ENCODE data around the gene GPC5.
A peak's percentile ranks its signal among the peaks of the same experiment; 100 is the strongest.

Gene GPC5

DNA sequence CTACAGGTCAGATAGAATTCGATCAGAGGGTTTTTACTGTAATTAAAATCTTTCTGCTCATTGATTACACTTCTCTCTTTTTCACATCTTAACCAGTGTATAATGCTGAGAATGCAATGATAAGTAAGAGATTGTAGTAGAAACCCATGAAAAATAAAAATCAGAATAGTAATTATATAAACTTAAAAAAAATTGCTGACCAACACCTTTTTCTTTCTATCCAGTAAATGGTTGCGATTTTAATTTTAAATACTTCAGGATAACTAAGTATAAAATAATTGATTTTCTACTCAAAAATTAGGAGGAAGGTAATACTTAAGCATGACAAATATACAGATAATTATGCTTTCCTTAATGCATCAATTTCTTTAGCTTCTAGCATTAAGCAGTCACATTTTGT lies 917.6 kb downstream of the GPC5 start:
- Histone ChIP-seq H3K27me3 (ENCODE audit: insufficient read depth, insufficient read length) (no peaks in the 10 kb centered on the region), H3K4me3 (ENCODE audit: insufficient read length, low read depth) (no peak overlapping the region), H3K9ac (ENCODE audit: insufficient read length, low read depth) (no peak overlapping the region), H3K36me3 (ENCODE audit: insufficient read depth, insufficient read length, low read length) (no peaks in the 10 kb centered on the region), H3K9me3 (ENCODE audit: insufficient read depth, low read length) (no peaks in the 10 kb centered on the region), H3K4me1 (ENCODE audit: insufficient read depth, insufficient read length) (no peaks in the 10 kb centered on the region)
- no peak for DNase-seq (ENCODE audit: low read depth, low spot score)
- TF ChIP-seq ZNF274 (IDR thresholded peaks at IDR 0.05; ENCODE audit: low read depth, low read length) (no peak), YY1 (IDR thresholded peaks at IDR 0.05; ENCODE audit: insufficient read depth, insufficient read length) (no peak)

DNA sequence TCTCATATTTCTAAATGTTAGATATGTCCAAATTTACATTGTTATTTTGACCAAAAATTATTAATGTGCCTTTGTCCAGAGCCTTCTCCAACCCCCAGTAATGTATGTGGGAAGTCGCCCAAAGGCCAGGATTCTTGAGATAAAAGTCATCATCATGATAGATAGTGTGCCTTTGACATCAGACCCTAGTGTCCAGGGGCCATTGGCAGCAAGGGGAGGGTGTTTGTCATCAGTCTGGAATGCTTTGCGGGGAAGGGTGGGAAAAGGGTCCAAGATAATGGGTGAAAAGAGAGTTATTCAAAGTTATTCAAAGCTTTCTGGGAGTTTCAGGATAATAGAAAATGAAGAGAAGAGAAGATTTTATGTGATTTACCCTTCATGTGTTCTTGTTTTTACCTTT lies 918.6 kb downstream of the GPC5 start:
- TF ChIP-seq SUZ12 (IDR thresholded peaks at IDR 0.05; ENCODE audit: extremely low read depth, insufficient read depth, insufficient read length): no peak
- Histone ChIP-seq H3K4me1 (ENCODE audit: insufficient read depth, insufficient read length) (no peaks in the 10 kb centered on the region), H3K9me3 (ENCODE audit: insufficient read depth, low read length) (no peaks in the 10 kb centered on the region), H3K36me3 (ENCODE audit: insufficient read depth, insufficient read length, low read length) (no peaks in the 10 kb centered on the region), H3K27me3 (ENCODE audit: insufficient read depth, insufficient read length) (no peaks in the 10 kb centered on the region), H3K9ac (ENCODE audit: insufficient read length, low read depth) (no peak overlapping the region), H3K4me3 (ENCODE audit: insufficient read length, low read depth) (no peak overlapping the region)
- DNase-seq (ENCODE audit: low read depth, low spot score): no peak

DNA sequence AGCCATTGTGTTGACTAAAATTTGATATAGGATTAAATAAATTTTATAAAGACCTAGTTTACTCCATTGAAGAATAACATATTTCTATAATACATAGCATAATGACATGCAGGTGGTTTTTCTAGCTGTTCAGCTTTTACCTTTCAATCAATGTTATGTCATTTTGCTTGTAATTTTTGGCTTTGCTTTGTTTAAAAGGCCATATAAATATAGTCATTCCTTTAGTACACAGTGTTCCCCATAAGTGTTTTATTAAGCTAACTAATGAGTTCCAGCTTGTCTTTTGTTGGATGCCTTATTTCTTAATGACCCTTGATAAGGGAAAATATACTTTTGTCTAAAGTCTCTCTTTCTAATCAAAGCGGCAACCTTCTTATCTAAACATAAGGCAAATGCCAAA lies 921.9 kb downstream of the GPC5 start:
- no peaks in the 10 kb centered on the region for H3K9me3 ChIP-seq (ENCODE audit: insufficient read depth, low read length)
- no peaks in the 10 kb centered on the region for H3K4me1 ChIP-seq (ENCODE audit: insufficient read depth, insufficient read length)
- no peak for DNase-seq (ENCODE audit: low read depth, low spot score)
- no peak overlapping the region for H3K4me3 ChIP-seq (ENCODE audit: insufficient read length, low read depth)
- TF ChIP-seq YY1 (IDR thresholded peaks at IDR 0.05; ENCODE audit: insufficient read depth, insufficient read length) (no peak), ZNF274 (IDR thresholded peaks at IDR 0.05; ENCODE audit: low read depth, low read length) (no peak), SUZ12 (IDR thresholded peaks at IDR 0.05; ENCODE audit: extremely low read depth, insufficient read depth, insufficient read length) (no peak)
- H3K36me3 ChIP-seq (ENCODE audit: insufficient read depth, insufficient read length, low read length): no peaks in the 10 kb centered on the region
- H3K9ac ChIP-seq (ENCODE audit: insufficient read length, low read depth): no peak overlapping the region
- no peaks in the 10 kb centered on the region for H3K27me3 ChIP-seq (ENCODE audit: insufficient read depth, insufficient read length)

DNA sequence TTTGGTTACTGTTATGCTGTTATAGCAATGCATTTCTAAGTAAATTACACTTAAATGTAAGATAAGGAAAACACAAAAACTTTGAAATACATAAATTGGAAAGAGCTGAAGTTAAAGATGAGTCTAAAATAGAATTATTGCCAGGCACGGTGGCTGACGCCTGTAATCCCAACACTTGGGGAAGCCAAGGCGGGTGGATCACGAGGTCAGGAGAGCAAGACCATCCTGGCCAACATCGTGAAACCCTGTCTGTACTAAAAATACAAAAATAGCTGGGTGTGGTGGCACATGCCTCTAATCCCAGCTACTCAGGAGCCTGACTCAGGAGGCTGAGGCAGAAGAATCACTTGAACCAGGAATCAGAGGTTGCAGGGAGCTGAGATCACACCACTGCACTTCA lies 922.8 kb downstream of the GPC5 start:
- H3K4me1 ChIP-seq (ENCODE audit: insufficient read depth, insufficient read length): no peaks in the 10 kb centered on the region
- no peak for TF ChIP-seq YY1 (IDR thresholded peaks at IDR 0.05; ENCODE audit: insufficient read depth, insufficient read length)
- TF ChIP-seq SUZ12 (IDR thresholded peaks at IDR 0.05; ENCODE audit: extremely low read depth, insufficient read depth, insufficient read length): no peak
- TF ChIP-seq ZNF274 (IDR thresholded peaks at IDR 0.05; ENCODE audit: low read depth, low read length): no peak
- no peak for DNase-seq (ENCODE audit: low read depth, low spot score)
- H3K27me3 ChIP-seq (ENCODE audit: insufficient read depth, insufficient read length): no peaks in the 10 kb centered on the region
- no peaks in the 10 kb centered on the region for H3K9me3 ChIP-seq (ENCODE audit: insufficient read depth, low read length)
- no peak overlapping the region for H3K4me3 ChIP-seq (ENCODE audit: insufficient read length, low read depth)
- H3K36me3 ChIP-seq (ENCODE audit: insufficient read depth, insufficient read length, low read length): no peaks in the 10 kb centered on the region
- no peak overlapping the region for H3K9ac ChIP-seq (ENCODE audit: insufficient read length, low read depth)

DNA sequence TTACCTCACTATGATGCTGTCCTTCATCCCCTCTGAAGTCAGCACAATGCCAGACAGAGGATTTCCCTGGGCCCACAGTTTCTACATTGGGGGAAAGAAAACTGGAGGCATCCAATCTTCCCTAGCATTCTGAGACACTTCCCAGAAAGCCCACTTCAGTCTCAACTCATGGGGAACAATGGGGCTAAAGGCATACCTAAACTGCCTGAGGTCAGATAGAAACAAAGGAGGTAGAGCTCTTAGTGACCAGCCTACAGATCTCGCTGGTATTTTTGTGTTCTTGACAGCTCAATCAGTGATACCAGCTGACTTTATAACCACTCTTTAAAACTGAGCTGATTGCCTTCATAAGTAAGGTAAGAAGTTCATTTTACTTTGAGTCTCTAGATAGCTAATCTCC lies 947.2 kb downstream of the GPC5 start:
- H3K27me3 ChIP-seq (ENCODE audit: insufficient read depth, insufficient read length): no peaks in the 10 kb centered on the region
- DNase-seq (ENCODE audit: low read depth, low spot score): no peak
- H3K9ac ChIP-seq (ENCODE audit: insufficient read length, low read depth): no peak overlapping the region
- TF ChIP-seq SUZ12 (IDR thresholded peaks at IDR 0.05; ENCODE audit: extremely low read depth, insufficient read depth, insufficient read length) (no peak), YY1 (IDR thresholded peaks at IDR 0.05; ENCODE audit: insufficient read depth, insufficient read length) (no peak), ZNF274 (IDR thresholded peaks at IDR 0.05; ENCODE audit: low read depth, low read length) (no peak)
- no peak overlapping the region for H3K4me3 ChIP-seq (ENCODE audit: insufficient read length, low read depth)
- H3K9me3 ChIP-seq (ENCODE audit: insufficient read depth, low read length): no peaks in the 10 kb centered on the region
- no peaks in the 10 kb centered on the region for H3K36me3 ChIP-seq (ENCODE audit: insufficient read depth, insufficient read length, low read length)
- H3K4me1 ChIP-seq (ENCODE audit: insufficient read depth, insufficient read length): no peaks in the 10 kb centered on the region

DNA sequence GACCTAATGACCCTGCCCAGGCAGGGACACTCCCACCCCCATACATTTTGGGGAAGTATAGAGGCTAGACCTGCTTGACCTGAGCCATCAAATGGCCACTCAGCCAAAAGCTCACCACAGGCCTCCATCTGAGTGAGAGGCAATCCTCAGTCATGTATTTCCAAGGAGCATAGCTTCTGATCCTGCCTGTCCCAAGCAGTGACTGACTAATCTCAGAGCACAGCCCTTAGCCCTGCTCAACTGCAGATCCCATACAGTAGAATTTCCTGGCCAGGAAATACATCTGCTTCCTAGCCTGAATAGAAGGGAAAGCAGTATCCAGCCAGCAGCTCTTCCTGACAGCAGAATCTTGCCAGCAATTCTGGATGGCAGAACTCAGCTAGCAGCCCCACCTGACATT lies 947.6 kb downstream of the GPC5 start:
- no peaks in the 10 kb centered on the region for H3K27me3 ChIP-seq (ENCODE audit: insufficient read depth, insufficient read length)
- TF ChIP-seq YY1 (IDR thresholded peaks at IDR 0.05; ENCODE audit: insufficient read depth, insufficient read length) (no peak), ZNF274 (IDR thresholded peaks at IDR 0.05; ENCODE audit: low read depth, low read length) (no peak), SUZ12 (IDR thresholded peaks at IDR 0.05; ENCODE audit: extremely low read depth, insufficient read depth, insufficient read length) (no peak)

DNA sequence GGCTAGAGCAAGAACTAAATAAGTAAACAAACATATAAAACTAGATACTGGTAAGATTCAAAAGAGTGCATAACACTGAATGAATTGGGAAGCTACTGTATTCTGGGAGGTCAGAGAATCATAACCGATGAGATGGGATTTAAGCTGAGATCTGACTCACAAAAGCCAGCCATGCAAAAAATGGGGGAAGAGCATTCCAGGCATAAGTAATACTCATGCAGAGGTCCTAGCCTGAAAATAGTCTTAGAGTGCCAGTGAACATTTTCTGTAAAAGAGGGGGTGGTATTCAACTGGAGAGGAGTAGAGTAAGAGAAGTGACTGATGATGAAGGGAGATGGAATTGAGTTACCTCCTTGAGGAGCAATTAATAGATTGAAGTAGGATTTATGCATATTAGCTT lies 956.2 kb downstream of the GPC5 start:
- H3K27me3 ChIP-seq (ENCODE audit: insufficient read depth, insufficient read length): no peaks in the 10 kb centered on the region
- DNase-seq (ENCODE audit: low read depth, low spot score): no peak

More for the DNA sequence above, 947.6 kb downstream of the GPC5 start:
- no peak for DNase-seq (ENCODE audit: low read depth, low spot score)
- no peak overlapping the region for H3K9ac ChIP-seq (ENCODE audit: insufficient read length, low read depth)
- no peak overlapping the region for H3K4me3 ChIP-seq (ENCODE audit: insufficient read length, low read depth)
- H3K9me3 ChIP-seq (ENCODE audit: insufficient read depth, low read length): no peaks in the 10 kb centered on the region
- no peaks in the 10 kb centered on the region for H3K4me1 ChIP-seq (ENCODE audit: insufficient read depth, insufficient read length)
- no peaks in the 10 kb centered on the region for H3K36me3 ChIP-seq (ENCODE audit: insufficient read depth, insufficient read length, low read length)

DNA sequence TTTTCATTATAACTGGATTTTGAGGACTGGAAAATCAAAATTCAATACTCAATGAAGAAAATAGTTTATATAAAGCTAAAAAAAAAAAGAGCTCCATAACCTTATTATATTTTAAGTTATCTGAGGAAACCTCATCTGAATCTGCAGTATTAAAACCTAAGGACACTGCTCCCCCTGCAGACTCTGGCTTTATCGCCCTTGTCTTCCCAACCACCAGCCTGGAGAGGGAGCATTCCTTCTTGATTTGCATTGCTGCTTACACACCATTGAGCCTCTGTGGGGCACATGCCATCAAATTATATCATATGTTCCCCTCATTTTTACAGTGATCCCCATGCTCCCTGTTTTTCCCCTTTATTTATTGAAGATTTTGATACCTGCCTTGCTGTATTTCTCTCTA lies 956.8 kb downstream of the GPC5 start:
- H3K36me3 ChIP-seq (ENCODE audit: insufficient read depth, insufficient read length, low read length): no peaks in the 10 kb centered on the region
- H3K4me3 ChIP-seq (ENCODE audit: insufficient read length, low read depth): no peak overlapping the region
- H3K9ac ChIP-seq (ENCODE audit: insufficient read length, low read depth): no peak overlapping the region
- no peaks in the 10 kb centered on the region for H3K27me3 ChIP-seq (ENCODE audit: insufficient read depth, insufficient read length)
- H3K9me3 ChIP-seq (ENCODE audit: insufficient read depth, low read length): peaks cover 13% of the 10 kb centered on the region; the same call in 1 of the 2 replicates
- TF ChIP-seq YY1 (IDR thresholded peaks at IDR 0.05; ENCODE audit: insufficient read depth, insufficient read length) (no peak), ZNF274 (IDR thresholded peaks at IDR 0.05; ENCODE audit: low read depth, low read length) (no peak), SUZ12 (IDR thresholded peaks at IDR 0.05; ENCODE audit: extremely low read depth, insufficient read depth, insufficient read length) (no peak)
- H3K4me1 ChIP-seq (ENCODE audit: insufficient read depth, insufficient read length): no peaks in the 10 kb centered on the region
- DNase-seq (ENCODE audit: low read depth, low spot score): peak; percentile 23

More for the DNA sequence above, 956.2 kb downstream of the GPC5 start:
- Histone ChIP-seq H3K4me1 (ENCODE audit: insufficient read depth, insufficient read length) (no peaks in the 10 kb centered on the region), H3K9ac (ENCODE audit: insufficient read length, low read depth) (no peak overlapping the region), H3K36me3 (ENCODE audit: insufficient read depth, insufficient read length, low read length) (no peaks in the 10 kb centered on the region), H3K9me3 (ENCODE audit: insufficient read depth, low read length) (peaks cover 13% of the 10 kb centered on the region; the same call in 1 of the 2 replicates), H3K4me3 (ENCODE audit: insufficient read length, low read depth) (no peak overlapping the region)
- TF ChIP-seq SUZ12 (IDR thresholded peaks at IDR 0.05; ENCODE audit: extremely low read depth, insufficient read depth, insufficient read length): no peak
- no peak for TF ChIP-seq ZNF274 (IDR thresholded peaks at IDR 0.05; ENCODE audit: low read depth, low read length)
- no peak for TF ChIP-seq YY1 (IDR thresholded peaks at IDR 0.05; ENCODE audit: insufficient read depth, insufficient read length)
